HPDE6-E6E7 (cell line): Measurements from ENCODE around the gene TCF4.

ENCODE experiments used
- DNase-seq: peaks from one replicate; pipeline ENCODE4 v3.0.0; 2011; ENCODE audit warnings: missing footprints; ENCODE audit errors: extremely low spot score

The TCF4 gene

DNA sequence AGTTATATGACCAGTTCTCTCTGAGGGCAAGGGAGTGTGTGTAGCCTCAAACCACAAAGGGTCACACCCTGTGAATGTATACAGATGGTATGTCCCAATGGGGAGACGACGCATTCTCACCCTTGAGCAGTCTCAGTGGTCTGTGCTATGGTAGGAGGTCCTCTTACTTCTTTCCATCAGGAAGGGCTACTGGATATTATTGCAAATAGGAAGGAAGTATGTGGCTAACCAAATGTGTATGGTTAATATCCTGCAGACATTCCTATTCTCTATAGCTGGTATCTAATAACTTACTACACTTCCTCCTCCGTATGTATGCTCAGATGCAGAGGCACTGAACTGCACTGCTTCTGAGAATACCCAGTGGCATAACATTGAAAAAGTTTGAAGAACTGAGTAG is 322.0 kb downstream of the TCF4 start:
- no peak for DNase-seq

DNA sequence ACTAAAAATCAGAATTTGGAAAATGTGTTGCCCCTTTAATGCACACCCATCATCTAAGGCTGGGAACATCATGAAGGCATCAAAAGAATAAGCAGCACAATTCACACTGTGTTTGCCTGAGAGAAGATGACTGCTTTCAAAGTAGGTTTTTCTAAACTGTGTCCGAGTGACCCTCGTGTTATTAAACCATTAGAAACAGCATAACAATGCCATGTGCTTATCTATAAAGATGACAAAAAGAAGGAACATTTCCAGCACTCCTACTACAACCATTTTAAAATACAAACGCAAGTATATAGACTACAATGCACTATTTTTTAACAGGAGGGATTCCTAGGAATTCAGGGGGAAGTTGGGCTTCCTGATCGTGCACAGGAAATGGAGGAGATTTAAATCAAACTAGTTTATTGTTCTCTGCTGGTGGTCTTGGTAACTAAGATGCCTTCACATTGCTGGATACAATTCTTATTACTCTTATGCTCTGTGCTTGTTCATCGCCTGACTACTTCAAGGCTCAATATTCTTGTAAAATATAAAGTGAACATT is 322.8 kb downstream of the TCF4 start:
- DNase-seq: no peak

DNA sequence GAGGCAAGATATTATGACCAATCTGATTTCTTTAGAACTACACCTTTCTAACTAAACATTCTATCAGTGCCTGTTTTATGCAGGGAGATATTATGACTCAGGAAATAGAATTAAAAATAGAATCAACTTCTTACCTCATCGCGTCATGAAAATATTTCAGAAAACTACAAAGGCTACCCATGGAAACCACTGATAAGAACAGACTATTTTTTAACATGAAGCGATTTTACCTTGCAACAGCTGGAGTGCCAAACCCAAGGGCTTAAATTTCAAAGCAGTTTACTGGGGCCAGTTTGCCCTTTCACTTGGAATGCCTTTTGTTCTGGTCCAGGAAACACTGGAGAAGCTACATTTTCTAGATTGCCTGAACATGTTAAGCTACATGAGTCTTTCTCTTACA is 323.9 kb downstream of the TCF4 start:
- DNase-seq: no peak

DNA sequence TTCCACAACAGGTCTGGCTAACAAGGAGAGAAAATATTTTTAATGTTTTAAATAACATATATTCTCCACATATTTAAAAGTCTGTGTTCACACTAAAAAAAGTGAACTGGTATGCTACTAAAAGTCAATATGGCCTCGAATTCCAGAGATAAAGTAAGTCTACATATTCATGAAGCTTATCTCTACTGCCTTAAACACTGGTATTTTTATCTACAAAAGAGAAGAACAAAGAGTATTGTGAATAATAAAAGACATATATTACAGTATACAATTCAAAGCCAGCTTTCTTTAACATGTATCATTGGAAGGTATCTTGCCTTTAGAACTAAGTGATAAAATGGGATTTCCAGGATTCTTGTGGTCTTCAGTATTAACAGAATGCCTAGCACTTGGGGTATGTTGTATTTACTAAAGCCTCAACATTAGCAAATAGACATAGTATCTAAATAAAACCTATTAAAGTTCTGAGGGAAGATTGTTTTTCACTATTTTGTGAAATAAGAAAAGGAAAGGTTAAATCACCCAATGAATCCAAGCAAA is 325.9 kb downstream of the TCF4 start:
- no peak for DNase-seq

DNA sequence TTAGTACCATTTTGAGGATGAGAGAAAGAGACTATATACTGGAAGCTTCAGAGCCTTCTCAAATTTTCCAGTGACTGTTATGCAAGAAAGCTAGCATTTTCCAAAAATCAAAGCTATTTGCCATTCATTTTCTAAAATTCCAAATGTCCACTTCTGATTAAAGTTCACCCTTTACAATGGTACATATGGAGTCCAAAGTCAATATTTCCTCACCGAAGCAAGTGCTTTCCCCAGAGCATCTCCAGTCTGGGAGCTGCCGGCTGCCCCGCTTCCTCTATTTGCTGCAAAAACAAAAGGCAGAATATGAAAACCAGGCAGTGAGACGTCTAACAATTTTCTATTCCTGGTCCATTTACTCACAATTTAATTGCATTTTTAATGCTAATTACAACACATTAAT is 326.7 kb downstream of the TCF4 start:
- DNase-seq: no peak

DNA sequence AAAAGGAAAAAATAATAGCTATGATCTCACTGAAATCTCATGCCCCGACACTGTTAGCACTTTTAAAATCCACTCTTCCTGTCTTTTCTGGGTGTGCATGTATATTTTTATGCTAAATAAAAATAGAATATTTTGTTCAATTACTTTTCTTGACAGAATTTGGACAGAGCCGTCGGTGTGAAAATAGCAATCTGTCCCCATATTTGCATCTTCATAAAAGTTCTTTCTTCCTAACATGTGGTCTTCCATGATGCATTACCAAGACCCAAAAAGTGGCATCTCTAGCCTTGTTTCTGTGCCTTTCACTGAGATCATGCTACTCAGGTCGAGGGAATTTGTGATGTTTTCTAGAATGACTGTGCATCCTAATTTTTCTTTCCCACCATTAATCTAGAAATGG is 329.9 kb downstream of the TCF4 start:
- DNase-seq: no peak

DNA sequence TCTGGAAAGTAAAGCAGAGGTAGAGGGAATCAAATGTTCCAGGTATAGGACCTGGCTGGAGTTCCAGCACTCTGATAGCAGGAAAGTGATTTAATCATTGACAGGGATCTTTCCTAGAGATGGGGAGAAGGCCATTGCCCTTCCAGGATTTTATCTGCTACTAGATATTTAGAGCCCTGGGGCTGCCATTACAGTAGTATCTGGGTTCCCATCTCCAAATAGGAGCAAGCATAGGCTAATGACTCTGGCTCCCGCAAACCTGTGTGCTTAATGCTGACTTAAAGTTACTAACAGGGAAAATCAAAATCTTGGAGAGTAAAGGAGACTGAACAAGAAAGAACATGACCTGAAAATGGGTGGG is 331.1 kb downstream of the TCF4 start:
- no peak for DNase-seq

DNA sequence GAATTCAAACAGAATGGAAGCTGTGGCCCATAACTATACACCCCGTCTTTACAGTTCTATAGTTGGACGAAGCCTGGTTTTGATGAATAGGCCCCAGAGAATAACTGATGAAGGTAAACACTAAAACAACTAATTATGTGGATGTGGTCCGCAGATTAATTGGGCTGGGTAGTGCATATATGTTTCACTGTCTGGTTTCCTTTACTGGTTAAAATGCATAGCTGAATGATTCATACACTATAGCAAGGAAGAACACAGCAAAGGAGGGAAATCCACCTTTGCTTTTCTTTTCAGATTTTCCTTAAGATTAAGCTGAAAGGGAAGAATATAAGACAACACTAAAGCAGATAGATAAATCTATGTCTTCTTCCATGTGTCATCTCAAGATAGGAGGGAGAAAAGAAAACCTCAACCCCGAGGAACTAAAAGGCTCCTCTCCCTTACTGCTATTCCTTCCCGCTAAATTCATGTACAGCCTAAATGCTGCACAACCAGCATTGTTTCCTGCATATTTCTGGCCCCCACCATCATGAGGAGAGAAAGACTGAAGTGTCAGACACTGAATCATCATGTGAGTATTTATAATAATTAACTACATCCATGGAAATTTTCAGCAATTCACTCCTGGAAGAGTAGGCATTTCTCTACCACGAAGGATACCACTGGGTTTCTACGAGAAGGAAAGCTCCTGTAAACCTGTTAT is 331.6 kb downstream of the TCF4 start:
- no peak for DNase-seq

DNA sequence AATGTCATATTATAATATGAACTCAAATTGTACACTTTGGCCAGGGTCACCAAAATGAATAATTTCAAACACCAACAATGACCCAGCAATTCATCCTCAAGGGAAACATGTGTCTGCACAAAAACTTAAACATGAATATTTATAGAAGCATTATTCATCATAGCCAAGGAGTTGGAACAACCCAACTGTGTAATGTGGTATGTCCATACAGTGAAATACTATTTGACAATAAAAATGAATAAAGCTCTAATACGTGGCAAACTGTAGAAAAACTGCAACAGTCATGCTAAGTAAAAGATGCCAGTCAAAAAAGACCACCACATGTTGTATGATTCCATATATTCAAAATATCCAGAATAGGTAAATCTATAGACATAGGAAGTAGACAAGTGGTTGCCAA is 334.2 kb downstream of the TCF4 start:
- DNase-seq: no peak

DNA sequence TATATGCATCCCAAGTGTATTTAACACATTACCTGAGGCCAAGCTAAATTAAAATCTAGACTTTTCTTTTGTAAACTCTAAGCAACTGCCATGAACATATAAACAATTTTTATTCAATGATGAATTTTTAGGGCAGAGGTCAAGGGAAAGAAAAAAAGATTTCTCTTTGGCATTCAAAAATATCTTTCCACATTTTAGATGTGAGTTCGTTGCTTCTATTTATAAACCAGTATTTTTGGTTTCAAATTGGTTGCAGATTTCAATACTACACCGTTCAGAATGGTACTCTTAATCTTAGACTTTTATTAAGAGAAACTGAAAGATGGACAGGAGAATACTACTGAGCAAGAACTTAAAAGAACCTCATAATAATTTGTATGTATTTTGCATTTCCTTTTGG is 335.1 kb downstream of the TCF4 start:
- no peak for DNase-seq

DNA sequence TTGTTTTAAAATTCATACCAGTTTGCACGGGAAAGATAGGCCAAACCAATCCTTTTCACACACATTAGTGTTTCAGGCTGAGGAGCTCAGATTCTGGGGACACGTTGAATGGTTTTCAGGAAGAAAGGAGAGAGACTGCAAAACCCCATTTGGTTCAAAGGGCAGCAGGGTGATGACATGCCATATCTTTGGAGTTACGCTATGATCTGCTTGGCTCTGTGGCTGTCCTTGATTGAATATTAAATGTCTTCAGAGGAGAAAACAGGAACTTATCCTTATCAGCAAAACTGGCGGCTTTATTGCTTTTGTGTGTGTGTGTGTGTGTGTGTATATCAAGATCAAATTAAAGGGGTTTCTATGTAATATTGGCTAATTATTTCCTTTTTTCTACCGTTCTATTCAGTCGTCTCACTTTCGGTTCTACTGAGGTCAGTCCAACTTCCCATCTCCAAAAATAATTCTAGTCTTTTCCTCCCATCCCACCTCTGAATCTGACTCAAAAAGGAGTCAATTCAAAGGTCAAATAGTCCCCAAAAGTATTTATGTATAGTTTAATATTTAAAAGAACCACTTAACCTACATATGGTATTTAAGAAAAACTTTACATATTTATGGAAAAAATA is 335.8 kb downstream of the TCF4 start:
- DNase-seq: no peak

DNA sequence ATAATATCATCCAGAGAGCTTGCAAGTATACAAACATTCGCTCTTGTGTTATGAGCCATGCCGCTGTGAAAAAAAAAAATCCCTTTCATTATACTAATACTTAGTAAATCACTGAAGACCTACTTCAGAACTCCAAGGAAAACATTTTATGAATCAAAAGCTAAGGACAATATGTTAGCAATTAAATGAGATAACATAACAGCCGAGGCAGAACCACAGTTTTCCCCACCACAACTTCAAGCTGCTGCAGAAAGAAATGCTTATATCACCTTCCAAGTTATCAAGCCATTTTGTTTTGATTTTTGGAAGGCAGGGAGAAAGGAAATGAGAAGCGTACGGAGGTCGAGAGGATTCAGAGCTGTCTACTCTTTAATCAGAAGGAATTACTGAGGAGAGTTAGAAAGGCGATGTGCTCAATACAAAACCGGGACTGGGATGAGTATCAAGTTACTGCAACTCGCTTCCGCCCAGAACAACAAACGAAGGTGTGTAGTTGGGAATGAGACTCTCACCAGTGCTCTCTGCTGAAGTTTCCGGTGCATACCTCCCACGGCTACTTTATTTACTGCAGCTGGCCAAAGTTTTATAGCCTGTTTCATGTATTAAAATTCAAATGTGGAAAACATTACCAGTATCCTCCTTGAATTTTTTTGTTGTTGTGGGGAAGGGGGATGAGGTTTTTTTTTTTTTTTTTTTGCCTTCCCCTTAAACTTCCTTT is 336.6 kb downstream of the TCF4 start:
- DNase-seq: no peak

DNA sequence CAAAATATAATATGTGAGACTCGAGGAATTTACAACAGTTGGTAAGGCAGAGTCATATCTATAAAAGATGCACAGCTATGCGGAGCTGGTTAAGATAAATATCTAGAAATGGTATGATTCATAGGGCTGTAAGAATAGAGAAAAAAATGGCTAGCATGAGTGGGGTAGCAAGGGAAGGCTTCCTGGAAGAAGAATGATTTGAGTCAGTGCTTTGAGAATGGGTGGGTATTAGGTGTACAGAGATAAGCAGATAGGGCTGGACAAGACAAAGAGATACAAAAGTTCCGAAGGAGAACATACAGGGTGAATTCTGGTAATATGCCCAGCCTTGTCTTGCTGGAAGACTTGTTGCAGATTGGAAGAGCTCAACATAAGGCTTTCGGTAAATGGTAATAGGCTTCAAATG is 337.2 kb downstream of the TCF4 start:
- DNase-seq: no peak

DNA sequence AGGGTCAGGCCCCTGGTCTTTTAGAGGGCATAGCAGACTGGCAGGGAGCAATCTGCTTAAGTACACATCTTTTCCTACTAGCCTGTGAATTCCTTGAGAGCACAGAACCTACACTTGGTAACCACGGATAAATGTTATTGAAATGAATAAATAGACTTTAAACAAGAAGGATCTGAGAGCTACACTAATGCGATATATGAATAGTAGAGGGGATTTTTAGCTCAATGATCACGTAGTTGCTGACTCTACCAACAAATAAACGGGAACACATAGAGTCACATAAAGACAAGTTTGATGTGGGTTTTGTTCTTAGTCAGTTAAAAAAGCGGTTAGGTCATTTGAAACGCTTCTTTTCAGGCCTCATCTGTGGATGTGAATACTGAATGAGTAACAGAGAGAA is 338.4 kb downstream of the TCF4 start:
- DNase-seq: no peak

DNA sequence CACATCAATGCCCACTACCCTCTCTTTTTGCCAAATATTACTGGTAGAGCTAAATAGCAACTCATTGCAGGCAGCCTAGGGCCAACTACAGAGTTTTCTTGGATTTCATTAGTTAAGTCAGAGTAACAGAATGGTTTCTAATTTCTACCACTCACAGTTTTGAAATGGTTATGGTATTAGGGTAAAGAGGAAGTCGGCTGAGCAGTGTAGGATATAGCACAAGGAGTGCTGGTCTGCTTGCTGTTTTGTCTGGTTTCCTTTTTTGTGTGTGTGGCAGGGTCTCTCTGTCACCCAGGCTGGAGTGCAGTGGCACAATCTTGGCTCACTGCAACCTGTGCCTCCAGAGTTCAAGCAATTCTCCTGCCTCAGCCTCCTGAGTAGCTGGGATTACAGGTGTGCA is 339.5 kb downstream of the TCF4 start:
- DNase-seq: no peak

DNA sequence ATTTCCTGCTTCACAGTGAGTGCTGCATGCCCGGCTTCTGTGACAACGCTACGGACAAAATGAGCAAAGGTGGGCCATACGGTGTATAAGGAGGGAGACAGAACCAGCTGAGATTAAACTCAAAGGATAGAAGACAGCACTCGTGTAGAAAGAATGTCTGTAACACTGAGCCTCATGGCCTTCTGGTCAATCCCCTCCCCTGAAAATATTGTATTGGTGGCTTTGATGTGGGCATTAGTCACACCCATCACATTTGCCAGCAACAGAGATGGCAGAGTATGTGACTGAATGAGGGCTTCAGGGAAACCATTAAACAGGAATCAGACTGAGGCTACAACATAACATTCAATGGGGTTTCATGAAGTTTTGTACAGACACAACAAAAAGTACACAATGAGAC is 341.0 kb downstream of the TCF4 start:
- DNase-seq: no peak

DNA sequence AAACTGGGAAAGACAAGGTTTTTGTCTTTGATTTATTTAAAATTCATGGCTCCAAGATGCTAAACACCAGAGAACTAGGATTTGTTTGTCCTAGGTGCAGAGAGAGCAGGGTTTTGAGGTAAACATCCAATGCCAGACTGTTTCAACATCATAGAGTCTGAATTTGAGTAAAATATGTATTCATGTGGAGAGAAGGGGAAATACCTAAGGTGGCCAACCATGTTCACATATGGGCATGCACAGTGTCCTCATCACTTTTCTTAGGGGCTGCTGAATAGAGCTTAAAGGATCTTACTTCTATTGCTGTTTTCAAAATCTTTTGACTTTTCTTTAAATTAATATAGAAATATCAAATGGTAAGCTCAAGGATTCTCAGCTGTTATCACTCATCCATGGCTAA is 341.7 kb downstream of the TCF4 start:
- DNase-seq: no peak

DNA sequence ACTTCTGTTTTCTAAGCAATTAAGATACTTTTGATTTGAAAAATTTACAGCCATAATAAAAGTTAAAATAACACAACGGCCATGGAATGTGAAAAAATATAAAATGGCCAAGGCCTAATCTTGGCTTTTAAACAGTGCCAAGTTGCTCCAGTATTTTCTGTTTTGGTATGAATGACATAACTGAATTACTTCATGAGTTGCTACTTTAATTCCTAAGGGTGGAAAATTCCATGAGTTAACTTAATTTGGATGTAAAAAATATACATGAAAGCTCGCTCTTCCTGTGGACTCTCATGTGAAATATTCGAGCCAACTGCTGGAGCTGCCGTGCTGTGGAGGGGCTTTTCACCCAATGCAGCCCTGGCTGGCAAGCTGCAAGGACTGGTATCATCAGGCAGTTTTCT is 342.8 kb downstream of the TCF4 start:
- DNase-seq: no peak

DNA sequence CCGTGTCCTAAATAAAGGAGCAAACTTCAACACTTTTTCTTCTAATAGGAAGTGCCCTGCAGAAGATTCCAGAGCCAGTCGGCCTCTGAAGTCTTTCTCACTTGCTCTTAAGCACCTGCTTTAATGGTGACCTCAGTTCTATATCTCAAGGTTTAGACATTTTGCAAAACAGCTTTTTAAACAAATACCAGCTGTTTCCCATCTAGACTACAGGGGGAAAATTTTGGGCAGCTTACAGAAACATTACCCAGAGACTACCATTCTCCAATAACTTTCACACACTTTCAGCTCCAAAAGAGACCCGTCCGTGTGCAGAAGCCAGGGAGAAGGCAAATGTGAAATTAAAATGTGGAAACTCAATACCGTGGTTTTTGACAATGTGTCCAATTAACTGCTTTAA is 343.4 kb downstream of the TCF4 start:
- DNase-seq: no peak

DNA sequence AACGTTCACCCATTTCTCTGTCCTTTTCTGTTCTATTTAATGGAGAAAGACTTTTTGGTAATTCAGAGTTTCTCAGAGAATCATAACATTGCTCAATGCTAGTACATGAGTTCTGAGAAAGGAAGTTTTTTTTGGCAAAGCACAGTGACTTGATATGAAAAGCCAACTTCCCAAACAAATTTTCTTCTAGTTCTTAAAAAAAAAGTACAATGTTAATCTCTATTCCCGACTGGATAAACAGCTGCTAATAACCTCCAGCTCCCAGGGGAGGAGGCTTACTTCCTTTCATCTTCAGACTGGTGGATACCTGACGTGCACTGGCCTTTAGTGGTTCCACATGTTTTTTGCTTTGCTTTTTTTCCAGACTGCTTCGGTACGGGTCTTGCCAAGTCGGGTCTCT is 344.1 kb downstream of the TCF4 start:
- no peak for DNase-seq

DNA sequence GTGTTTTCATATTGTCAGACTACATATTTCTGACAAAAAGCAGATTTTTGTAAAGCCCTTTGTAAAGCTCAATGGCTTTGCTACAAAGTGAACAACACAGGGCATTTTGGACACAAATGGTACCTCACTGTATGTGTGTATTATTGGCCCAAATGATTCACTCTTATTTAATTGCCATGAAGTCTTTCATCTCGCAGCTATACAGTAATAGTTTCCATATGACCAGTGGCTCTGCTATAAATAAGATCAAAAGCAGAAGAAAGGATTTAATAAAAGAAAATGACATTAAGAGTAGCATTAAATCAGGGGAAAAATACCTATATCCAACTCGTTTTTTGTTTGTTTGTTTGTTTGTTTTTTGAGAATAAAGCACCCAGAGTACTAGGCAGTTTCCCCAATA is 344.7 kb downstream of the TCF4 start:
- no peak for DNase-seq

DNA sequence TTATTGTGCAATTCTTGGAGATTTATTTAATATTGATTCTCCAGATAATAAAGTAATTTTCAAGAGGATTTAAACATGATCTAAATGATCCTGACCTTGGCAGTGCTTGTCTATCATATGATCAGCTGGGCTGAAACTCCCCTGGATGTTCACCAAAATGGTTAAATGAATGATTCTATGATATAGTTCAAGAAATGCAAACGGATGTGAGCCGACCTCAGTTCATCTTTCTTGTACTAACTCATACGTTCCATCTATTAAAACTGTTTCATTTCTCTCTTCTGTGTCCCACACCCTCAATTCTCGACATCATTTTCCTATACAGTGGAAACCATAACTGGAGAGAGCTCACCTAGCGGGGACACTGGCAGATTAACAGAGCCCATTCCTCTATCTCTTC is 347.0 kb downstream of the TCF4 start:
- no peak for DNase-seq

DNA sequence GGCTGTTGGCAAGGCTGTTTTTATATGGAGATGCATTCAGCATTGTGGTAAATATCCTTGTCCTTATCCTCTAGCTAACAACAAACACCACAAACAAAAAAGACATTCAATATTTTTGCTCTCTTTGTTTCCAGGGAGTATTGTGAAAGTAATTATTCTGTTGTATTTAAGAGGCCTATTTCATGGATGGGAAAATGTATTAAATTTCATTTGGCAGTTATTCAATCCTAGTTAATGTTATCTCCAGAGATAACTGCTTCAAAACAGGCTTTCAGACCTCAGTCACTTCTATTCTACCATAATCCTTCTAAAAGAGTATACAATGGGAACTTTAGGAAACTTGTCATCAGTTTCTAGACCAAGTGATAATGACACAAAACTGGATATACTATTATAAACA is 348.3 kb downstream of the TCF4 start:
- no peak for DNase-seq
